Limb (tissue), 2 donors: Measurements from ENCODE around the gene BASP1.
"Not testable (repeated sequence)": the region's sequence is repeated elsewhere in the genome, so short reads cannot be mapped to it uniquely, and the experiment has no call there.

Experiments
- DNase-seq, 2 donors: peaks; one replicate each; pipeline ENCODE4 v3.0.0-alpha.2; 2016; ENCODE audit errors: extremely low spot score in 2 of 2

Gene BASP1

DNA sequence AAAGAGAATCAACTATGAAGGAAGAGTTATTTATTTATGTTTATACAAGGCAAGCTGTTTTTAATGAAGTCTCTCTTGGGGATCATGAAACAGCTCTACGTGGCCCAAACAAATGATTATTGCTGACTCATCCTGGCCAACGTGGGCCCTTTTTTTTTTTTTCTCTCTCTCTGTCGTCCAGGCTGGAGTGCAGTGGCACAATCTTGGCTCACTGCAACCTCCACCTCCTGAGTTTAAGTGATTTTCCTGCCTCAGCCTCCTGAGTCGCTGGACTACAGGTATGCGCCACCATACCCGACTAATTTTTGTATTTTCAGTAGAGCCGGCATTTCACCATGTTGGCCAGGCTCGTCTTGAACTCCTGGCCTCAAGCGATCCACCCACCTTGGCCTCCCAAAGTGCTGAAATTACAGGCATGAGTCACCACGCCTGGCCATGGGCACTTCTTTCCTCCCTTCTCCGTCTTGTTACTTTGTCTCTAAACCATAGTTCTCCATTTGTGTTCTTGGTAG is 98.3 kb downstream of the BASP1 start:
- no peak for DNase-seq

DNA sequence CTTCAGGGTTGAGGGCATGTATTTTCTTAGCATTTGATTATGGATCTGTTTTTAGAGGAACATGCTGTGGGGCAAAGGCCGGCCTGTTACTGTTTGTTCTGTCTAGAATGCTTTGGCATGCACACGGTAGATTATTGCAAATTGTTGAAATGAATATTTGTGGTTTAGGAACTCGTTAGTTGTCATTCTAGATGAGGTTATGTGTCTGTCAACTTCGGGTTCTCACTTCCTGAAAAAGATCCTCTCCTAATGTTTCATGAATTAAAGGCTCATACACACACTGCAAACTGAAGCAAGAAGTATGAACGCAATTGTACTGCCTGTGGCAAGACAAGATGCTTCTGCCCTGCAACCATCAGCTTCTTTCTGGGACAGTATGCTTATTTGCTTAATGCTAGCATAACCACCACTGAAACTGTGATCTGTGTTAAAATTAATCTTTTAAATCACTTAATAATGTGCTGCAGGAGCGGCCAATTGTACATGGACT is 99.6 kb downstream of the BASP1 start:
- DNase-seq, result no peak

DNA sequence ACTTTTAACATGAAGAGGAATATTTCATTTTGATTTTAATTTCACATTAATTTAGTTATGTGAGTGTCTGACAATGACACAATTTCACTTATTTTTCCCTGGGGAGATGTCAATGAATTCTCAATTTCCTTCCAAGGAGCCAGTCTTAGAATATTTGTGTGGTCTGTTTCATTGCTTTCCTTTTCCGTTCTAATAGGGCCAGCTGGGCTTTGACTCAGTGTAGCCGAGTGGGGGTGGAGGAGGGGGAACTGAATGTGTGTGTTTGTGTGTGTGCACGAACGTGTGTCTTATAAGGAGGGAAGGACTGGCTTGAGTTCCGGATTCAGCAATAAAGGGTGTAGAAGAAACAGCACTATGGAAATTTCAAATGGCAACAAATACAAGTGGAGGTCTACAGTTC is 100.0 kb downstream of the BASP1 start:
- no peak for DNase-seq

DNA sequence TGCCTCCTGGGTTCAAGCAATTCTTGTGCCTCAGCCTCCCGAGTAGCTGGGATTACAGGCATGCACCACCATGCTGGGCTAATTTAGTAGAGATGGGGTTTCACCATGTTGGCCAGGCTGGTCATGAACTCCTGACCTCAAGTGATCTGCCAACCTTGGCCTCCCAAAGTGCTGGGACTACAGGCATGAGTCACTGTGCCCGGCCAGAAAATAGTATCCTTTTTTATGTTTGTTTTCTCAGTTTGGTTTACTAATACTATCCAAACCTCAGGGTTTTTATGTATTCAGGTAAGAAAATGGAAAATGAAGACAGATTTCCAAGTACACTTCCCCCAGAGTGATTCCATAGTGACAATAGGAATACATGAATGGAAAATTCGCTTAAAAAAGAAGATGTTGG is 101.7 kb downstream of the BASP1 start:
- DNase-seq, result not testable (repeated sequence)

DNA sequence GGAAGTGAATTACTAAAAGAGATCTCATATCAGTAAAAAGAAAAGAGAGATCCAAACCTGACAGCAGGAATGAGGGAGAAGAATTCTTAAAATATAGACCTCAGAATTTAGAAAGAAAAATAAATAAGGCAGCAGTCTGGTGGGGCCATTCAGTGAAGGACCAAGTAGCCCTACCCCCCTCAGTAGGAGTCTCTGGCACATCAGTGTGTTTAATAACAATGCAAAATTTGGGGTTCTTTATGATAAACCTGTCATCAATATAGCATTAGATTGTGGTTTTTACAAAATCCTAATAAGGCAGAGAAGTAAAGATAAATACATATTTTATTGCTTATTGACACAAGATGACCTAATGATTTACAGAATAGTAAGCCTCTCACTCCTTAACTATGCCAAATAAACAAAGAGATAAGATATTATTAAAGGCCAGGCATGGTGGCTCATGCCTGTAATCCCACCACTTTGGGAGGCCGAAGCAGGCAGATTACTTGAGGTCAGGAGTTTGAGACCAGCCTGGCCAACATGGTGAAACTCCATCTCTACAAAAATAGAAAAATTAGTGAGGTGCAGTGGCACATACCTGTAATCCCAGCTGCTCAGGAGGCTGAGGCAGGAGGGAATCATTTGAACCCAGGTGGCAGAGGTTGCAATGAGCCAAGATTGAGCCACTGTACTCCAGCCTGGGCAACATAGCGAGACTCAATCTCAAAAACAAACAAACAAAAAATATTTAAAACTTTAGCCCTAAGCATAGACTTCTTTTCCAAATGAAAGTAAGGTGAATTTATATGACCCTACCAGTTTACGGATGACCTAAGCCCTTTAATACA is 108.6 kb downstream of the BASP1 start:
- DNase-seq, result no peak
